GM19372 (cell line): ENCODE data around the gene PNCK.

ENCODE experiments used
- ATAC-seq: cut with Tn5 transposase; IDR thresholded peaks from one replicate; pipeline ENCODE4 v1.9.1; 2021; ENCODE audit warnings: mild to moderate bottlenecking, low read depth, moderate library complexity; ENCODE audit not compliant: unreplicated experiment

Gene PNCK

GRCh38 chrX:153643431-153644351 lies 29.9 kb downstream of the PNCK start:
- no peak for ATAC-seq

- ATAC-seq: no peak
Measured at GRCh38 chrX:153642655-153643430, 30.8 kb downstream of the PNCK start.

DNA sequence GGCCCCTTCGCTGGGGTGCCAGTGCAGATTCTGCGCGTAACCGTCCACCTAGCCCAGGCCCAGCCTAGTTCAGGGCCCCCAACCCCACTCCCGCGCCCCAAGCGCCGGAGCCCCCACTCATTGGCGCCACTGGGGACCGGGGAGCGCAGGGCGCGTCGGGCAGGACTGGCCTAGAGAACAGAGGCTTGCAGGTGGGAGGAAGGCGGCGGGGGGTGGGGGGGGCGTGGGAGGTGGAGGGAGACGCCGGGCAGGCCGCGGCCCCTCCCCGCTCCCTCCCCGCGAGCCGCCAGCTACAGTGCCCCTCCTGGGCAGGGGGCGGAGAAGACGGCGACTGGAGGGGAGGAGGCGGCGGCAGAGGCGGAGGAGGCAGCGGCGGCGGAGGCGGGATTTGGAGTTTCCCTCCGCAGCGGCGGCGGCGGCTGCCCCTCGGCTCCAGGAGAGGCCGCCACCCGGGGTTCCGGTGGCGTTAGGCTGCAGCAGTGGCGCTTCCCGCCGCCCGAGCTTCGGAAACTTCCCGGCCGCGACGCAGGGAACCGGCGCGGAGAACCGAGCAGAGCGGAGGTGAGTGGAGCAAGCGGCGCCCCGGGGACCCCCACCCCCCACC lies 31.5 kb downstream of the PNCK start:
- ATAC-seq: no peak

GRCh38 chrX:153641627-153642026 lies 32.0 kb downstream of the PNCK start:
- no peak for ATAC-seq

- ATAC-seq: no peak
Measured at GRCh38 chrX:153640736-153641575, 32.7 kb downstream of the PNCK start.

DNA sequence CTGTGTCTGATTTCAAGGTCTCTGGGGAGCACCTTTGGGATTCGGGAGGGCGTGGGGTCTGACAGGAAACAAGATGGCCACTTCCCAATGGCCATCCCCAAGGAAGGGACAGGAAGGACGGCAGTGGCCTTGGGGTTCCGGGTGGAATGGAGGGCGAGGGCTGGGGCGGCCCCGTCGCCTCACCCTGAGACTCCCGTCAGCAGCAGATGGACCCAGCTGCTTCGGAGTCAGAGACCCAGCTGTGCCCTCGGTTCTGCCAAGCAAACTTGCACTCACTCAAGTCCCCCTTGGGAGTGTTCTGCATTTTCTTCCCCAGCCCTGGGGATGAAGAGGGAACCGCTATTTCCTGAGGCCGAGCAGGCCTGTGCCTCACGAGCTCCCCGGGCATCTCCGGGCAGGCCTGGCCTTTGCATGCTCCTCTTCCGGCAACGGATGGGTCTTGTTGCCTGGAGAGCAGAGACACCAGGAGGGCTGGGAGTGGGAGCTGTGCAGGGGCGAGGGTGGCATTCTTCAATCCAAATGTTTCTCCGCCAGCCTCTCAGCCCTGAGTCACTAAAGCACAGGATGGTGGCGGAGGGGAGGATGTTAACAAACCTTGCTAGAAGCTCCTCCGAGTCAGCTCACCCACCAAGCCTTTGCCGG lies 33.4 kb downstream of the PNCK start:
- no peak for ATAC-seq

GRCh38 chrX:153639177-153640044 lies 34.2 kb downstream of the PNCK start:
- ATAC-seq: no peak

- no peak for ATAC-seq
Measured at GRCh38 chrX:153638436-153639176, 35.0 kb downstream of the PNCK start.

DNA sequence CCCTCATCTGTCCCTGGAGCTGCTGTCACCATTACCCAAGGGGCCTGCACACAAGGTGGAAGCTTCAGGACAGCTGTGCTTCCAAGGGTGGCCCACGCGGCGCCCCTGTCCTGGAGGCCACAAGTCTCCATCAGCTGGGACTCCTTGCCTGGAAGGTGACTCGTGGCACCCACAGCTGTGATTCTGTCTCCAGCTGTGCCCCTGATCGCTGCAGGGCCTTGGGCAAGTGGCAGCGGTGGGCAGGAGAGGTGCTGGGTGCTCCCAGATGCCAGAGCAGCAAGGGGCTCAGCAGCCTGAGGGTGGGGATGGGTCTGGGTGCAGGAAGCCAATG lies 35.6 kb downstream of the PNCK start:
- ATAC-seq: no peak

DNA sequence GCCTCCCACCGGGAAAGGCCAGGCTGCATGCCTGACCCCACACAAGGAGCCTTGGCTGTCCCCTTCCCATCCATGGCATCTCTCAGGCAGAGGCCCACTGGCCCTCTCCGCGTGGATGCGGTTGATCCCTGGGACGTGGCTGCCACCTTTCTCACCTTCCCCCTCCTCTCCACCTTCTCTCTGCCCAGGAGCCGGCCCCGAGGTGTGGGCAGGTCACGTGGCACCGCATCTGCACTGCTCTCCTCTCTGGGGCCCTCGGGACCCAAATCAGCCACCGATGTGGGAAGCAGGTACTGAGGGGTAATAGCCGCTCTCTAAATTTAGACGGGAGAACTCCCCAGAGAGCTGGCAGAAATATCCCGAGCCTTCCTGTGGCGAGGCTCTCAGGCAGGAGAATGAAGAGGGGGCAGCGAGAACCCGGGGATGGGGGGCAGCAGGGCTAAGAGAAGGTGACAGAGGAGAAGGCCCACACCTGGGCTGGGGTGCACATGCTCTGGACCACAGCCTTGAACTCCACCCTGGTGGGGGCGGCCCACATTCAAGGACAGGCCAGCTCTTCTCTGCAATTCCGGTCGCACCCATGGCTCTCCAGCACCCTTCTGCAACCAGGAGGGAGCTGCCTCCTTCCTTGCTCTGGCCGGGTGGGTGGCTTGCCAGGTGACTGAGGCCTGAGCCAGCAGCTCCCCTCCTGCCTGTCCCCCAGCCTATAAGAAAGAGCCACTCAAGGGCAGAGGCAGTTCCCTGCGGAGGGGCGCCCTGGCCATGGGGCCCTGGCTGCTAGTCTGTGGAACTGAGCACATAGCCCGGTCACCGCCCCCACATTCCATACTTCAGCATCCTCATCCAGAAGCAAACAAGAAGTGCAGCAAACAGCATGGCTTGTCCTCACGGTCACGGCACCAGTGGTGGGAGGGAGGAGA lies 36.2 kb downstream of the PNCK start:
- no peak for ATAC-seq

DNA sequence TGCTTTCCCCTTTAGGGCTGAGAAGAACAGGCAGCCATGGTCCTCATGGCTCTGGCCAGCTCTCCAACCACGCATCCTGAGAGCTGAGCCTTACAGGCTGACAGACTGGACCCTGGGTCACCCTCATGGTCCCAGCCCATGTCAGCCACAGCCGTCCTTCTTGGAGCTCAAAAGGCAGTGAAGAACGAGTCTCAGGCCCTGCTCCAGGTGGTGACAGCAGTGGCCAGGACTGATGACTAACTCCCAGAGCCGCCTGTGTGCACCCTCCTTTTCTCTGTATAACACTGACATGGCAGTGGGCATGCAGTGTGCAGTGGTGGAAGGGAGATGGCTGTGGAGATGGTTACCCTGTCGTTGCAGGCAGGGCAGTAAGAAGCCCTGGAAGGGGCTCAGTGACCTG lies 36.9 kb downstream of the PNCK start:
- no peak for ATAC-seq

DNA sequence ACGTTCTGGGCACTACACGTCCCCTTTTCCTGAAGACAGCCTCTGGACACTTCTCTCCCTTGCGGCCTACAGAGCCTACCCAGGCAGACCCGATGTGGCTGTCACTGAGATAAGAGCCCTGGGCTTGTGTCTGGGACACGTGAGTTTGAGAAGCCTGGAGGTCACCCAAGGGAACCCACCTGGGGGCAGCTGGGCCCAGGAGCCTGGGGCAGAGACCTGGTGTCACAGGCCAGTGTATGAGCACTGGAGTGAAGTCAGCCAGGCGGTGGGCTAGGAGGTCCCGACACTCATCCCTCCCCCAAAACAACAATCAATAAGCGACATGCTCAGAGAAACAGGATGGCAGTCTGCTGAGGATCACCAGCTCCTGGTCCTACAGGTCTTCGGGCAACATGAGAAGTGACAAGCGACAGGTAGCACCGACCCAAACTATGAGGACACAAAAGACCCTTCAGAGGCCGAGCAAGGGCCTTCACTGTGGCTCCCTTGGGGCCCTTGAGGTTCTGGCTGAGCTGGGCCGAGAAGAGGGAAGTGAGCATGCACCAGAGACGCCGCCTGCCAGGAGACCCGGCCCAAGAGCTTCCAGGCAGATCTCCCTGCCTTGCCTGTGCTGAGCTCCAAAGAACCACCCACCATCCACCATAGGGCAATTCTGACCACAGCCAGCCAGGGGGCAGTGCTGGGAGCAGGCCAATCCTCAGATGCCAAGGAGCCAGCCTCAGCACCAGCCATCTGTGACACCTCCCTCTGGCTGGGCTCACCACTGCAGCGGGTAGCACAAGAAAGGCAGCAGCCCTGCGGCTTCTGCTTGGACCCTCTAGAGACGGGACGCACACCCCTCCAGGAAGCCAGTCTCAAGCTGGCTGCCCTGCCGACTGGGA lies 37.6 kb downstream of the PNCK start:
- no peak for ATAC-seq

DNA sequence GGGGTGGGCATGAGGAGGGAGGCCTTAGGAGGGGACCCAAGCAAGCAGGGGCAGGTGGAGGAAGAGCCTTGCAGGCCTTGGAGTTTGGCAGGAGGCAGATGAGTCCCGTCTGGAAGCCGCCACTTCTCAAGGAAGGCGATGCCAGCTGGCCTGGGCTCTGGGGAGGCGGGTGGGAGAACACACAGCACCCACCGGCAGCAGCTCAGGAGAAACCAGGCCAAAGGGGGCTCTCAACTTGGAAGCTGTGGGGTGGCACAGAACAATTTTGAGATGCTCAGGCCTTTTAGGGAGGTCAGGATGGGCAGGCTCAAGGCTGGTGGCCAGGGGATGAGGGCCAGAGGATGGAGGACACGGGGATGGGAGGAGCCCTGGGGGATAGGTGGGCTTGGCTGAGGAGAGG lies 38.2 kb downstream of the PNCK start:
- no peak for ATAC-seq

DNA sequence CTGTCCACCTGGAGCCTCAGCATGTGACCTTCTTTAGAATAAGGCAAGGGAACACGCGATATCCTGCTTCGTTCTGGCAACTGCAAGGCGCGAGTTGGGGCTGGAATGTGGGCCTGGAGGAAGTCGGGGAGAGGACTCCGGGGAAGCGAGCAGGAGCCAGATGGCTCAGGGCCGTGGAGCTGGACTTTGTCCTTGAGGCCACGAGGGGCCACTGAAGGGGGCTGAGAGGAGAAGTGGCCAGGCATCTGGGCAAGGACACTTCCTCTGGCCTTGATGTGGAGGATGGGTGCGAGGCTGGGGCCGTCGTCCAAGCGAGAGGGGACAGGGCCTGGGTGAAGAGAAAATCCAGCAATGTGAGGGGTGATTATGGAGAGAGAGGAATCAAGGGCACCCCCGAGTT lies 38.8 kb downstream of the PNCK start:
- ATAC-seq: no peak

- no peak for ATAC-seq
Measured at GRCh38 chrX:153634236-153634635, 39.4 kb downstream of the PNCK start.

- ATAC-seq: no peak
Measured at GRCh38 chrX:153633607-153634180, 39.9 kb downstream of the PNCK start.
